ENCODE results near the gene GAS7.

The GAS7 gene

GRCh38 chr17:9935408-9935807, 263.0 kb downstream of the GAS7 start (continued):
- no peak for TF ChIP-seq ZFP30 (CRISPR knock-in tag; IDR thresholded peaks at IDR 0.05)
- no peak for TF ChIP-seq RARB (CRISPR knock-in tag; IDR thresholded peaks at IDR 0.05)
- TF ChIP-seq ZC3H10 (CRISPR knock-in tag; IDR thresholded peaks at IDR 0.05) = no peak
- TF ChIP-seq ZNF70 (CRISPR knock-in tag; IDR thresholded peaks at IDR 0.05) = no peak

- TF ChIP-seq POU6F1 (CRISPR knock-in tag; IDR thresholded peaks at IDR 0.05; ENCODE audit: borderline replicate concordance, low read depth) = no peak
- no peak for TF ChIP-seq ZFP30 (CRISPR knock-in tag; IDR thresholded peaks at IDR 0.05)
- TF ChIP-seq ZNF565 (CRISPR knock-in tag; conservative IDR thresholded peaks at IDR 0.05; ENCODE audit: low read depth) = no peak
- no peak for TF ChIP-seq CREB5 (CRISPR knock-in tag; IDR thresholded peaks at IDR 0.05; ENCODE audit: low read depth)
- TF ChIP-seq RARB (CRISPR knock-in tag; IDR thresholded peaks at IDR 0.05) = no peak
- no peak for TF ChIP-seq TSHZ2 (CRISPR knock-in tag; IDR thresholded peaks at IDR 0.05)
- no peak for TF ChIP-seq ZFP3 (CRISPR knock-in tag; IDR thresholded peaks at IDR 0.05)
- no peak for TF ChIP-seq PATZ1 (CRISPR knock-in tag; IDR thresholded peaks at IDR 0.05; ENCODE audit: borderline replicate concordance)
- no peak for TF ChIP-seq SNAI2 (CRISPR knock-in tag; IDR thresholded peaks at IDR 0.05)
- no peak for TF ChIP-seq ZNF8 (CRISPR knock-in tag; IDR thresholded peaks at IDR 0.05)
- TF ChIP-seq ZC3H10 (CRISPR knock-in tag; IDR thresholded peaks at IDR 0.05) = no peak
- no peak for TF ChIP-seq TOX (CRISPR knock-in tag; IDR thresholded peaks at IDR 0.05; ENCODE audit: borderline replicate concordance)
- no peak for TF ChIP-seq CSDC2 (CRISPR knock-in tag; IDR thresholded peaks at IDR 0.05)
- no peak for TF ChIP-seq ISL1 (CRISPR knock-in tag; IDR thresholded peaks at IDR 0.05)
- TF ChIP-seq TCF4 (CRISPR knock-in tag; IDR thresholded peaks at IDR 0.05; ENCODE audit: borderline replicate concordance) = no peak
- TF ChIP-seq ARNTL (CRISPR knock-in tag; IDR thresholded peaks at IDR 0.05; ENCODE audit: borderline replicate concordance, low read depth) = no peak
- TF ChIP-seq CSRNP3 (CRISPR knock-in tag; IDR thresholded peaks at IDR 0.05) = no peak
- TF ChIP-seq ESRRG (CRISPR knock-in tag; IDR thresholded peaks at IDR 0.05) = no peak
- no peak for ATAC-seq
These were observed 264.1 kb downstream of the GAS7 start for GRCh38 chr17:9934331-9934730.

GRCh38 chr17:9932491-9932890, 265.9 kb downstream of the GAS7 start:
- ATAC-seq = no peak

More at GRCh38 chr17:9932491-9932890, 265.9 kb downstream of the GAS7 start:
- TF ChIP-seq ESRRG (CRISPR knock-in tag; IDR thresholded peaks at IDR 0.05) = no peak
- TF ChIP-seq CSRNP3 (CRISPR knock-in tag; IDR thresholded peaks at IDR 0.05) = no peak
- TF ChIP-seq PPARA (CRISPR knock-in tag; IDR thresholded peaks at IDR 0.05; ENCODE audit: borderline replicate concordance) = no peak
- no peak for TF ChIP-seq ZFP30 (CRISPR knock-in tag; IDR thresholded peaks at IDR 0.05)
- no peak for TF ChIP-seq ZC3H10 (CRISPR knock-in tag; IDR thresholded peaks at IDR 0.05)
